Neural progenitor cell (in vitro differentiated cells): ENCODE data around the gene PKP3. TPM values are rescaled to one million over a fixed set of nuclear protein-coding genes. Genes with fewer than 3 reads are reported as not detected.

ENCODE experiments used
- DNase-seq: peaks from one replicate; pipeline ENCODE4 v3.0.0-alpha.2; 2016; ENCODE audit warnings: low spot score
- H2AFZ ChIP-seq: fragments of 200-600 bp; sonication (generic); replicated peaks from 2 replicates; pipeline ENCODE4 v1.6.1; 2016; ENCODE audit warnings: antibody characterized with exemption
- H3F3A ChIP-seq: fragments of 200-600 bp; sonication (generic); 2 replicates; pipeline ENCODE4 v1.6.1; 2016; ENCODE audit warnings: antibody characterized with exemption, low read depth
- H3K27ac ChIP-seq: fragments of 200-600 bp; sonication (generic); 2 replicates; pipeline ENCODE4 v1.5.1; 2016; ENCODE audit warnings: mild to moderate bottlenecking
- H3K27me3 ChIP-seq: fragments of 200-600 bp; sonication (generic); 2 replicates; pipeline ENCODE4 v1.6.1; 2016; ENCODE audit warnings: mild to moderate bottlenecking, moderate library complexity
- H3K36me3 ChIP-seq: fragments of 200-600 bp; sonication (generic); 2 replicates; pipeline ENCODE4 v1.5.1; 2016
- H3K4me1 ChIP-seq: fragments of 200-600 bp; sonication (generic); 2 replicates; pipeline ENCODE4 v1.6.1; 2016; ENCODE audit warnings: mixed run types
- H3K4me2 ChIP-seq: fragments of 200-600 bp; sonication (generic); 2 replicates; pipeline ENCODE4 v1.6.1; 2016
- H3K4me3 ChIP-seq: fragments of 200-600 bp; sonication (generic); 2 replicates; pipeline ENCODE4 v1.5.1; 2016
- H3K79me2 ChIP-seq: fragments of 200-600 bp; sonication (generic); 2 replicates; pipeline ENCODE4 v1.6.1; 2016; ENCODE audit warnings: low read depth
- H3K9ac ChIP-seq: fragments of 200-600 bp; sonication (generic); 2 replicates; pipeline ENCODE4 v1.6.1; 2016
- H3K9me3 ChIP-seq: fragments of 200-600 bp; sonication (generic); 2 replicates; pipeline ENCODE4 v1.5.1; 2016; ENCODE audit warnings: low read depth
- H4K20me1 ChIP-seq: fragments of 200-600 bp; sonication (generic); 2 replicates; pipeline ENCODE4 v1.6.1; 2016; ENCODE audit warnings: low read depth
- H3K27ac Mint-ChIP-seq: 3 replicates; pipeline ENCODE4 v1.8.0; 2021; ENCODE audit warnings: mixed read lengths
- H3K27me3 Mint-ChIP-seq: 2 replicates; pipeline ENCODE4 v1.8.0; 2022; ENCODE audit warnings: low read depth, mild to moderate bottlenecking, inconsistent platforms, moderate library complexity, mixed read lengths; ENCODE audit not compliant: insufficient read depth
- H3K36me3 Mint-ChIP-seq: 3 replicates; pipeline ENCODE4 v1.8.0; 2021; ENCODE audit warnings: mixed read lengths
- H3K4me1 Mint-ChIP-seq: 3 replicates; pipeline ENCODE4 v1.8.0; 2021; ENCODE audit warnings: mixed read lengths
- H3K4me3 Mint-ChIP-seq: 3 replicates; pipeline ENCODE4 v1.8.0; 2021; ENCODE audit warnings: mild to moderate bottlenecking, moderate library complexity, mixed read lengths
- H3K9me3 Mint-ChIP-seq: 3 replicates; pipeline ENCODE4 v1.8.0; 2020; ENCODE audit warnings: mixed read lengths
- EZH2 ChIP-seq: fragments of 200-600 bp; sonication (generic); IDR thresholded peaks from 2 replicates; pipeline ENCODE4 v1.6.1; 2017; ENCODE audit warnings: antibody characterized with exemption, mild to moderate bottlenecking, moderate library complexity
- EZH2phosphoT487 ChIP-seq: fragments of 200-600 bp; sonication (generic); IDR thresholded peaks from 2 replicates; pipeline ENCODE4 v1.6.1; 2017; ENCODE audit warnings: antibody characterized with exemption
- total RNA-seq: library from RNA; depleted of rRNA; stranded (reverse); fragments of >200 nt; gene quantifications from 2 replicates; pipeline ENCODE4 v1.2.3, GENCODE V29; 2015; ENCODE audit warnings: low replicate concordance
- TF ChIP-seq, protein P1 (sequence below): fragments of 200-600 bp; sonication (generic); IDR thresholded peaks from 2 replicates; pipeline ENCODE4 v1.5.1; 2017; ENCODE audit warnings: antibody characterized with exemption, mild to moderate bottlenecking

PKP3 gene
- total RNA-seq, 1 donor from 2014 or later, result 8.5 TPM

GRCh38 chr11:350723-351255 lies 43.2 kb upstream of the PKP3 start:
- Histone ChIP-seq H3K9me3 (no peaks in the 10 kb centered on the region), H2AFZ (peak overlapping the region; percentile 64), H4K20me1 (no peaks in the 10 kb centered on the region), H3K27ac (no peak overlapping the region), H3K36me3 (no peaks in the 10 kb centered on the region), H3F3A (peaks cover 25% of the 10 kb centered on the region), H3K4me1 (peaks cover 13% of the 10 kb centered on the region), H3K9ac (no peak overlapping the region), H3K4me2 (no peak overlapping the region), H3K27me3 (no peaks in the 10 kb centered on the region), H3K79me2 (no peaks in the 10 kb centered on the region), H3K4me3 (no peak overlapping the region)
- Mint-ChIP-seq H3K4me1 (peaks cover 40% of the 10 kb centered on the region), H3K27ac (peak overlapping the region; percentile 38), H3K9me3 (peaks cover 7% of the 10 kb centered on the region), H3K36me3 (peaks cover 2% of the 10 kb centered on the region), H3K4me3 (no peak overlapping the region), H3K27me3 (peaks cover 12% of the 10 kb centered on the region)
- DNase-seq, result no peak
- TF ChIP-seq, protein P1, sequence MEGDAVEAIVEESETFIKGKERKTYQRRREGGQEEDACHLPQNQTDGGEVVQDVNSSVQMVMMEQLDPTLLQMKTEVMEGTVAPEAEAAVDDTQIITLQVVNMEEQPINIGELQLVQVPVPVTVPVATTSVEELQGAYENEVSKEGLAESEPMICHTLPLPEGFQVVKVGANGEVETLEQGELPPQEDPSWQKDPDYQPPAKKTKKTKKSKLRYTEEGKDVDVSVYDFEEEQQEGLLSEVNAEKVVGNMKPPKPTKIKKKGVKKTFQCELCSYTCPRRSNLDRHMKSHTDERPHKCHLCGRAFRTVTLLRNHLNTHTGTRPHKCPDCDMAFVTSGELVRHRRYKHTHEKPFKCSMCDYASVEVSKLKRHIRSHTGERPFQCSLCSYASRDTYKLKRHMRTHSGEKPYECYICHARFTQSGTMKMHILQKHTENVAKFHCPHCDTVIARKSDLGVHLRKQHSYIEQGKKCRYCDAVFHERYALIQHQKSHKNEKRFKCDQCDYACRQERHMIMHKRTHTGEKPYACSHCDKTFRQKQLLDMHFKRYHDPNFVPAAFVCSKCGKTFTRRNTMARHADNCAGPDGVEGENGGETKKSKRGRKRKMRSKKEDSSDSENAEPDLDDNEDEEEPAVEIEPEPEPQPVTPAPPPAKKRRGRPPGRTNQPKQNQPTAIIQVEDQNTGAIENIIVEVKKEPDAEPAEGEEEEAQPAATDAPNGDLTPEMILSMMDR, result no peak

- no peaks in the 10 kb centered on the region for H3K9me3 ChIP-seq
- H2AFZ ChIP-seq, result peak overlapping the region; percentile 64
- no peaks in the 10 kb centered on the region for H3K27me3 ChIP-seq
- no peak overlapping the region for H3K9ac ChIP-seq
- H3K27ac ChIP-seq, result no peak overlapping the region
- Mint-ChIP-seq H3K9me3 (peaks cover 7% of the 10 kb centered on the region), H3K36me3 (peaks cover 2% of the 10 kb centered on the region), H3K4me3 (no peak overlapping the region), H3K4me1 (peaks cover 40% of the 10 kb centered on the region), H3K27ac (peak overlapping the region; percentile 36), H3K27me3 (peaks cover 12% of the 10 kb centered on the region)
- no peak overlapping the region for H3K4me3 ChIP-seq
- DNase-seq, result no peak
- H3K4me1 ChIP-seq, result peaks cover 13% of the 10 kb centered on the region
- H3F3A ChIP-seq, result peaks cover 26% of the 10 kb centered on the region
- no peak overlapping the region for H3K4me2 ChIP-seq
- no peaks in the 10 kb centered on the region for H3K36me3 ChIP-seq
- TF ChIP-seq EZH2phosphoT487 (no peak), EZH2 (no peak)
- TF ChIP-seq, protein P1, result no peak
- H3K79me2 ChIP-seq, result no peaks in the 10 kb centered on the region
- no peaks in the 10 kb centered on the region for H4K20me1 ChIP-seq
Observed at GRCh38 chr11:351411-351810, 42.6 kb upstream of the PKP3 start.

- Histone ChIP-seq H3F3A (peaks cover 35% of the 10 kb centered on the region), H3K9me3 (no peaks in the 10 kb centered on the region), H4K20me1 (no peaks in the 10 kb centered on the region), H3K36me3 (no peaks in the 10 kb centered on the region), H2AFZ (no peak overlapping the region), H3K4me1 (peaks cover 13% of the 10 kb centered on the region), H3K9ac (no peak overlapping the region), H3K27me3 (no peaks in the 10 kb centered on the region), H3K4me2 (no peak overlapping the region), H3K27ac (no peak overlapping the region), H3K4me3 (no peak overlapping the region), H3K79me2 (no peaks in the 10 kb centered on the region)
- no peak for DNase-seq
- peak overlapping the region; percentile 62 for H3K27ac Mint-ChIP-seq
- peaks cover 7% of the 10 kb centered on the region for H3K9me3 Mint-ChIP-seq
- H3K36me3 Mint-ChIP-seq, result peaks cover 2% of the 10 kb centered on the region
- peaks cover 12% of the 10 kb centered on the region for H3K27me3 Mint-ChIP-seq
- peak overlapping the region; percentile 30 for H3K4me3 Mint-ChIP-seq
- H3K4me1 Mint-ChIP-seq, result peaks cover 40% of the 10 kb centered on the region
- TF ChIP-seq EZH2phosphoT487 (no peak), EZH2 (no peak)
Observed at GRCh38 chr11:352456-353031, 41.5 kb upstream of the PKP3 start.

GRCh38 chr11:353179-353873 lies 40.7 kb upstream of the PKP3 start:
- Histone ChIP-seq H3K4me1 (peaks cover 13% of the 10 kb centered on the region), H3K4me2 (no peak overlapping the region), H3F3A (peaks cover 36% of the 10 kb centered on the region), H4K20me1 (no peaks in the 10 kb centered on the region), H3K9me3 (no peaks in the 10 kb centered on the region), H3K79me2 (no peaks in the 10 kb centered on the region), H3K27ac (peak overlapping the region; percentile 18), H3K27me3 (no peaks in the 10 kb centered on the region), H2AFZ (peak overlapping the region; percentile 2), H3K4me3 (no peak overlapping the region), H3K36me3 (no peaks in the 10 kb centered on the region), H3K9ac (no peak overlapping the region)
- Mint-ChIP-seq H3K27me3 (peaks cover 12% of the 10 kb centered on the region), H3K4me1 (peaks cover 40% of the 10 kb centered on the region), H3K36me3 (peaks cover 2% of the 10 kb centered on the region), H3K4me3 (peak overlapping the region; percentile 13), H3K27ac (peak overlapping the region; percentile 62), H3K9me3 (peaks cover 7% of the 10 kb centered on the region)
- TF ChIP-seq, protein P1, result no peak
- no peak for TF ChIP-seq EZH2phosphoT487
- no peak for TF ChIP-seq EZH2
- no peak for DNase-seq
